PC-3 (cell line): ENCODE results near the gene MICALL2.

ENCODE experiments used
- CTCF ChIP-seq: fragments of 300-600 bp; sonication (generic); conservative IDR thresholded peaks from 2 replicates; pipeline ENCODE4 v1.5.1; 2017; ENCODE audit warnings: antibody characterized with exemption, low read depth, mild to moderate bottlenecking, low read length
- EZH2 ChIP-seq: fragments of 300-600 bp; sonication (generic); IDR thresholded peaks from one replicate; pipeline ENCODE4 v1.6.1; 2017; ENCODE audit warnings: antibody characterized with exemption, mild to moderate bottlenecking, low read length; ENCODE audit not compliant: unreplicated experiment
- EZH2phosphoT487 ChIP-seq: fragments of 300-600 bp; sonication (generic); IDR thresholded peaks from 2 replicates; pipeline ENCODE4 v1.6.1; 2018; ENCODE audit warnings: mild to moderate bottlenecking, antibody characterized with exemption, low read length, borderline replicate concordance

DNA sequence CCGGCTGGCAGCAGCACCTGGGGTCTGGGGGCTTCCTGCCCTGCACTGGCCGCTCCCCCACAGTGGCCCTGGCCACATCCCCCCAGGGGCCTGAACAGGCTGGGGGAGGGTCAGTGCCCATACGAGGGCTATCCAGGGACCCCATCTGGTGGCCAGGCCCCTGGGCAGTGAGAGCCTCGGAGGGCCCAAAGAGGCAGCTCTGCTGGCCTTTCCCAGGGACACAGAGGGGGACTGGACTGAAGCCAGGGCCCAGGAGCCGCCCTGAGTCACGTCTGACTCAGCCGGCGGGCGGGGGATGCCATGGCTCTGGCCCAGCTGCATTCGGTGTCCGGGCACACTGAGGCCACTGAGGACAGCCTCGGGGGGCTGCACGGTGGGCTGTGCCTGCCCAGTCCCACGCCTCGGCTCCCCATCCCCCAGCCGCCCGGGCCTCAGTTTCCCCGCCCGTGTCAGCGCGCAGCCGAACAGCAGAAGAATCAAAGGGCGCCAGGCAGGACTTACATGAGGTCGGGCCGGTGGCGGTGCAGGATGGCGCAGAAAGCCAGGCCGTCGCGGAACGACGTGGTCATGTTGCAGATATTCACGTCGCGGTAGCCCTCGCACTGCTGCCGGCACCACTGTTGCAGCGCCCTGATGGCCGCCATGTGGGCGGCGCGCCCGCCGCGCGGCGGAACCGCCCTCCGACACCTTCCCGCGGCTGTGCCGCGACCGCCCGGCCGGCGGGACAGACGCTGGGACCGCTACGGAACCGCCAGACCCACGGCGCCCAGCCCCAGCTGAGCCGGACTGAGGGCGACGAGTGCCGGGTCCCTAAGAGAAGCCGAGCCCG lies at the start of gene MICALL2:
- TF ChIP-seq EZH2phosphoT487 (no peak), CTCF (no peak), EZH2 (no peak)
